Pancreas (tissue), 10 donors: ENCODE measurements around the gene ETS1. TPM values are rescaled to one million over a fixed set of nuclear protein-coding genes. Genes with fewer than 3 reads are reported as not detected.

Experiments
- ATAC-seq, 4 donors: fragments of 200-7000 bp; cut with Tn5 transposase; one replicate each; pipeline versions ENCODE4 v1.8.0 to v1.9.1; 2020; ENCODE audit warnings: mild to moderate bottlenecking in 4 of 4, moderate library complexity in 4 of 4
- DNase-seq, 6 donors: peaks; one replicate each; pipeline ENCODE4 v3.0.0-alpha.2; 2020
- FAIRE-seq: peaks from 2 replicates; lab custom pipeline; 2012; peaks lifted over from hg19 to GRCh38; lab: Jason Lieb, UNC
- H3K27ac ChIP-seq, 4 donors: fragments of 200-600 bp; sonication (generic); 1 replicate in 3 of 4; 2 replicates in 1 of 4; pipeline versions ENCODE4 v1.5.0 to v1.8.0; 2020
- H3K27me3 ChIP-seq, 4 donors: fragments of 200-600 bp; one replicate each; pipeline ENCODE4 v1.8.0; 2021
- H3K36me3 ChIP-seq, 3 donors: fragments of 200-600 bp; sonication (generic) in 1 of 3; one replicate each; pipeline versions ENCODE4 v1.5.0 to v1.8.0; 2020 to 2021
- H3K4me1 ChIP-seq, 3 donors: fragments of 200-600 bp; one replicate each; pipeline ENCODE4 v1.8.0; 2021
- H3K4me3 ChIP-seq, 4 donors: fragments of 200-600 bp; sonication (generic) in 2 of 4; one replicate each; pipeline versions ENCODE4 v1.5.0 to v1.8.0; 2020 to 2021
- H3K9me3 ChIP-seq, 4 donors: fragments of 200-600 bp; one replicate each; pipeline ENCODE4 v1.8.0; 2021
- CTCF ChIP-seq, 4 donors: fragments of 200-600 bp; sonication (generic) in 3 of 4; IDR thresholded peaks; one replicate each; pipeline versions ENCODE4 v1.5.0 to v1.8.0; 2021; ENCODE audit warnings: antibody characterized with exemption in 4 of 4
- WGBS, 2 donors: extraction: QIAGEN DNeasy Blood & Tissue Kit; methylation state at CpG; one replicate each; pipeline ENCODE4 v1.1.7; 2013; 5-methylcytosine and 5-hydroxymethylcytosine counted together
- intact Hi-C, 3 donors: fragments of 100-400 bp; cut with DNase I; formaldehyde crosslinking; loops; one replicate each; pipeline versions ENCODE4 v1.11.1 to v1.14.2; 2022
- polyA plus RNA-seq, 2 donors: library from polyadenylated mRNA; stranded (reverse); fragments of 200-250 nt; gene quantifications; one replicate each; pipeline ENCODE4 v1.2.3, GENCODE V29; 2013
- total RNA-seq, 6 donors: library from RNA; stranded (reverse); fragmentation: NEBNext Ultra II Directional in 4 of 6; extraction: Animal tissue kit (Norgen Biotek cat#: 25700) in 4 of 6; gene quantifications; one replicate each; pipeline versions ENCODE4 v1.2.1 to v1.2.4, GENCODE V29; 2021 to 2023
- donor health status: healthy with polysubstance abuse.
- donor health status: DM: no; HTN: no; CAD: no; lungs with moderate emphysema.
- donor health status: DM: no; HTN: no; CAD: no.
- donor health status: control.
- donor health status: control.
- donor health status: Bipolar disorder and iron deficiency.
- donor health status: DM: yes; HTN: yes; CAD: no.
- donor health status: DM: no; HTN: no; CAD: no.
- donor health status: DM: no; HTN: no; CAD: no.
- donor health status: DM: yes; HTN: yes; CAD: no.

The ETS1 gene
- total and polyA plus RNA-seq, 8 donors, result 5.4 to 26.6 (median 13.0) TPM

GRCh38 chr11:128467041-128467440, 120.3 kb downstream of the ETS1 start:
- intact Hi-C loops, result no loop called here
- TF ChIP-seq CTCF (IDR thresholded peaks at IDR 0.05), result no peak
- DNase-seq, result no peak
- no peak for FAIRE-seq
- peak overlapping the region in 2 of 4 donors; percentile 31 to 56 for H3K27ac ChIP-seq
- peaks cover 0 to 7% (median 0%) of the 10 kb centered on the region in 3 donors for H3K36me3 ChIP-seq
- no peaks in the 10 kb centered on the region for H3K9me3 ChIP-seq
- no peaks in the 10 kb centered on the region for H3K27me3 ChIP-seq
- H3K4me3 ChIP-seq, result no peak overlapping the region
- peaks cover 0 to 9% (median 5%) of the 10 kb centered on the region in 3 donors for H3K4me1 ChIP-seq
- 94 to 99% methylated on average over 6 of the region's 6 CpGs for WGBS, 2 donors
- ATAC-seq, result no peak

- H3K36me3 ChIP-seq, result peaks cover 0 to 7% (median 0%) of the 10 kb centered on the region in 3 donors
- H3K27me3 ChIP-seq, result no peaks in the 10 kb centered on the region
- ATAC-seq (no peak), FAIRE-seq (no peak), DNase-seq (no peak)
- H3K4me3 ChIP-seq, result no peak overlapping the region
- H3K27ac ChIP-seq, result no peak overlapping the region
- intact Hi-C loops, result no loop called here
- peaks cover 0 to 9% (median 5%) of the 10 kb centered on the region in 3 donors for H3K4me1 ChIP-seq
- no peak for TF ChIP-seq CTCF (IDR thresholded peaks at IDR 0.05)
- 92 to 96% methylated on average over 15 of the region's 15 CpGs for WGBS, 2 donors
- H3K9me3 ChIP-seq, result no peaks in the 10 kb centered on the region
These were observed 121.2 kb downstream of the ETS1 start for GRCh38 chr11:128465946-128466705.

- no peak for FAIRE-seq
These were observed 121.8 kb downstream of the ETS1 start for GRCh38 chr11:128465531-128465930.

GRCh38 chr11:128464878-128465450, 122.4 kb downstream of the ETS1 start:
- intact Hi-C loops, result no loop called here
- H3K4me3 ChIP-seq, result no peak overlapping the region
- no peak for TF ChIP-seq CTCF (IDR thresholded peaks at IDR 0.05)
- H3K27me3 ChIP-seq, result no peaks in the 10 kb centered on the region
- H3K9me3 ChIP-seq, result no peaks in the 10 kb centered on the region
- ATAC-seq, result no peak
- H3K4me1 ChIP-seq, result peaks cover 0 to 9% (median 5%) of the 10 kb centered on the region in 3 donors
- DNase-seq, result no peak
- peak overlapping the region in 2 of 4 donors; percentile 28 to 47 for H3K27ac ChIP-seq
- WGBS, 2 donors, result 90% methylated on average over 10 of the region's 10 CpGs
- FAIRE-seq, result no peak
- peaks cover 0 to 7% (median 0%) of the 10 kb centered on the region in 3 donors for H3K36me3 ChIP-seq

More at GRCh38 chr11:128465531-128465930, 121.8 kb downstream of the ETS1 start:
- Histone ChIP-seq H3K4me3 (no peak overlapping the region), H3K4me1 (peaks cover 0 to 9% (median 5%) of the 10 kb centered on the region in 3 donors), H3K9me3 (no peaks in the 10 kb centered on the region), H3K36me3 (peaks cover 0 to 7% (median 0%) of the 10 kb centered on the region in 3 donors), H3K27ac (no peak overlapping the region), H3K27me3 (no peaks in the 10 kb centered on the region)
- intact Hi-C loops, result no loop called here
- TF ChIP-seq CTCF (IDR thresholded peaks at IDR 0.05), result no peak
- DNase-seq (no peak), ATAC-seq (no peak)
- 92% methylated on average over 9 of the region's 9 CpGs for WGBS, 2 donors
